GM12865 (cell line): ENCODE data around the gene CHRND.
A peak's percentile ranks its signal among the peaks of the same experiment; 100 is the strongest.

Experiments
- DNase-seq: peaks from one replicate; pipeline ENCODE4 v3.0.0; 2010; ENCODE audit warnings: low read depth
- H3K4me3 ChIP-seq: 2 replicates; pipeline ENCODE4 v1.5.1; 2011; ENCODE audit warnings: mild to moderate bottlenecking, low read depth, low read length, control low read depth
- TF ChIP-seq, protein P1 (sequence below): IDR thresholded peaks from 2 replicates; pipeline ENCODE4 v1.5.1; 2011; ENCODE audit warnings: low read length, control low read depth, low read depth, inconsistent platforms; ENCODE audit not compliant: insufficient read depth; ENCODE audit errors: missing control alignments

Gene CHRND

DNA sequence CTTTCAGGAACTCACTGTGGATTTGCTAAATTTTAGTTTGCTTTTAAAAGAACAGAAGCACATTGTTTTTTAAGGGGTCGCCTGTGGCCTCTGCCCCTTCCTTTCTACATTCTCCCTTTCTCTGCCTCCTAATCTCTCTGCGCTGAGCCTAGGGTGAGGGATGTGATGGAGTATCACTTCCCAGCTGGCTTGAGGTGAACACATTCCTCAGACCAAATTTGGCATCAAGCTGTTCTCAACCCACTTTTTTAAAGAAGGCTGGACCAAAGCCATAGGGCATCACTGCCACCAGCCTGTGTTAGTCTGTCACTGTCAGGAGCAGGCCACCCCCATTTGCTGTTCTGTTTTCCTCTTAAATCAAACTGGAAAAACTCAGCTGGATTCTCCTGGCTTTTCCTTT, 51.9 kb downstream of the CHRND start:
- no peak for DNase-seq
- no peak overlapping the region for H3K4me3 ChIP-seq
- TF ChIP-seq, protein P1, sequence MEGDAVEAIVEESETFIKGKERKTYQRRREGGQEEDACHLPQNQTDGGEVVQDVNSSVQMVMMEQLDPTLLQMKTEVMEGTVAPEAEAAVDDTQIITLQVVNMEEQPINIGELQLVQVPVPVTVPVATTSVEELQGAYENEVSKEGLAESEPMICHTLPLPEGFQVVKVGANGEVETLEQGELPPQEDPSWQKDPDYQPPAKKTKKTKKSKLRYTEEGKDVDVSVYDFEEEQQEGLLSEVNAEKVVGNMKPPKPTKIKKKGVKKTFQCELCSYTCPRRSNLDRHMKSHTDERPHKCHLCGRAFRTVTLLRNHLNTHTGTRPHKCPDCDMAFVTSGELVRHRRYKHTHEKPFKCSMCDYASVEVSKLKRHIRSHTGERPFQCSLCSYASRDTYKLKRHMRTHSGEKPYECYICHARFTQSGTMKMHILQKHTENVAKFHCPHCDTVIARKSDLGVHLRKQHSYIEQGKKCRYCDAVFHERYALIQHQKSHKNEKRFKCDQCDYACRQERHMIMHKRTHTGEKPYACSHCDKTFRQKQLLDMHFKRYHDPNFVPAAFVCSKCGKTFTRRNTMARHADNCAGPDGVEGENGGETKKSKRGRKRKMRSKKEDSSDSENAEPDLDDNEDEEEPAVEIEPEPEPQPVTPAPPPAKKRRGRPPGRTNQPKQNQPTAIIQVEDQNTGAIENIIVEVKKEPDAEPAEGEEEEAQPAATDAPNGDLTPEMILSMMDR: no peak

DNA sequence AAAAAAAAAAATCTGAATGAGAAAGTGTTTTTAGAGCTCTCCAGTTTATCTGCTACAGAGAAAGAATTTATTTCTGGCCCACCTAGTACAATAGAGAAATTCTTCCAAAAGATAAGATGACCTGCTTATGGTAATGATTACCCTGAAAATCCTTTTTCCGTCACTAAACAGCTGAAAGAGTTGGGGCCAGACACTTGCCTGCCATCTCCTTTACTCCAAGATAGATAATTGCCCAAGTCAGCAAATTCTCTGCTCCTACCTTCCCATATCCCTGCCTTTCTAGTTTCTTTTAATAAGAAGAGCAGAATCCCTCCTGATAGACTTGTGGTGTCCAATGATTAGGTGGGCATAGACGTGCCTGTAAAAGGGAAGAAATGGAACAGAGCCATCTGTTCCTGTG, 52.7 kb downstream of the CHRND start:
- TF ChIP-seq, protein P1: no peak
- no peak overlapping the region for H3K4me3 ChIP-seq
- no peak for DNase-seq

DNA sequence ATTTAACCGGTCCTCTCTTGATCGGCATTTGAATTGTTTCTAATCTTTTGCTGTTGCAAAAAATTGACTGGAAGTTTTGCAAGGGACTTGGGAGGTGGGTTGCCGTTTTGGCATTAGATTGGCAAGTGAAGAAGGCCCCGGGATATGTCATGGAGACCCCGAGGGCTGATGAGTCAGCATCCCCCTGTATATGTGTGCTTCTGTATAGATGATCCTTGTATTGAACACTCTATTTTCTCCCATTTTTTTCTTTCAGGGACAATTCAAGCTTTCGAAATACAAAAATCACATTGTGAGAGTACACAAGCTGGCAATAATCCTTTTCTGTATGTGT, 54.7 kb downstream of the CHRND start:
- TF ChIP-seq, protein P1: no peak
- H3K4me3 ChIP-seq: no peak overlapping the region
- no peak for DNase-seq

DNA sequence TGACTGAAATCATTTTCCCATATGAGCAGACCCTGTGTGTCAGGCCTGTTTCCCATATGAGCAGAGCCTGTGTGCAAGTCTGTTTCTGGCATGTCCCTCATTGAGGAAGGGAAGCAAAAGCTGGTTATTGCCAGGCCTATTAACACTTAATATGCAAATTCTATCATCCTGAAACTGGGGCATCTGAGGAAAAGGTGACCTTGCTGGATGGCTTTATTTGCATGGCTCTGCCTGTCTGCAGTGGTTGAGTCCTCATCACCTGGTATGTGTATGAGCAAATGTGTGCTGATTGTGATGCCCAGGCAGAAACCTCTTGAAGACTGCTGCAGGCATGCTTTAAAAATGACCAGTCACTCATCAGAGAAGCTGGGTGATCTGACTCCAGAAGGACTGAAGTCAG, 55.8 kb downstream of the CHRND start:
- H3K4me3 ChIP-seq: no peak overlapping the region
- DNase-seq: peak; percentile 37
- TF ChIP-seq, protein P1: no peak

DNA sequence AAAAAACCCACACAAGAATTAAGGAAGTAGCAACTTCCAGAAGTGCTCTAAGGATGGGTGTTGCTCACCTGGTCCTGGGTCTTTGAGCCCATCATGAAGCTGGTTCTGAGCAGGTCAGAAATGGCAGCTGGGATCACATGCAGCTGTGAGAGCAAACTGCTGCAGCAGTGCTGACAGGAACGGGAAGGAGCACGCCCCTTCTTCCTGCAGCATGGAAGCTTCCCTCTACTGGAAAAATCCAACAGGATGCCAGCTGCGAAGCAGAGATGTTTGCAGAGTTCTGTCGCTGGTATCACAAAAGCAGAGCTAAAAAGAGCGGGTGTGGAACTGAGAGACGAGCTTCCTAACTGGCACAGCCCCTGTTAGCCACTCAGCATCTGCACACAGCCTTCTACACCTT, 58.3 kb downstream of the CHRND start:
- DNase-seq: no peak
- TF ChIP-seq, protein P1: no peak

More for the DNA sequence above, 58.3 kb downstream of the CHRND start:
- H3K4me3 ChIP-seq: no peak overlapping the region
